Measurements from ENCODE around the gene SEMA3G.

Gene SEMA3G

GRCh38 chr3:52438104-52438376 lies 6.9 kb downstream of the SEMA3G start:
- no peak for TF ChIP-seq POLR2AphosphoS5 (IDR thresholded peaks at IDR 0.05; ENCODE audit: low read depth, low read length)
- no peak for TF ChIP-seq TAF1 (IDR thresholded peaks at IDR 0.05; ENCODE audit: borderline replicate concordance, insufficient read depth, low read length)
- no peak for TF ChIP-seq REST (IDR thresholded peaks at IDR 0.05; ENCODE audit: insufficient read depth in 1 of 2, low read depth in 2 of 2, low read length in 2 of 2)
- TF ChIP-seq FOXP2 (optimal IDR thresholded peaks at IDR 0.05; ENCODE audit: borderline replicate concordance, extremely low read depth, extremely low read length, insufficient read depth) = no peak
- no peak for TF ChIP-seq SIN3A (IDR thresholded peaks at IDR 0.05; ENCODE audit: borderline replicate concordance, insufficient read depth, low read length)

GRCh38 chr3:52437326-52438103 lies 7.4 kb downstream of the SEMA3G start:
- TF ChIP-seq FOXP2 (optimal IDR thresholded peaks at IDR 0.05; ENCODE audit: borderline replicate concordance, extremely low read depth, extremely low read length, insufficient read depth) = no peak
- TF ChIP-seq POLR2AphosphoS5 (IDR thresholded peaks at IDR 0.05; ENCODE audit: low read depth, low read length) = no peak
- no peak for TF ChIP-seq SIN3A (IDR thresholded peaks at IDR 0.05; ENCODE audit: borderline replicate concordance, insufficient read depth, low read length)
- TF ChIP-seq TAF1 (IDR thresholded peaks at IDR 0.05; ENCODE audit: borderline replicate concordance, insufficient read depth, low read length) = no peak
- TF ChIP-seq REST (IDR thresholded peaks at IDR 0.05; ENCODE audit: insufficient read depth in 1 of 2, low read depth in 2 of 2, low read length in 2 of 2) = no peak

- TF ChIP-seq FOXP2 (optimal IDR thresholded peaks at IDR 0.05; ENCODE audit: borderline replicate concordance, extremely low read depth, extremely low read length, insufficient read depth) = no peak
- no peak for TF ChIP-seq SIN3A (IDR thresholded peaks at IDR 0.05; ENCODE audit: borderline replicate concordance, insufficient read depth, low read length)
- no peak for TF ChIP-seq REST (IDR thresholded peaks at IDR 0.05; ENCODE audit: insufficient read depth in 1 of 2, low read depth in 2 of 2, low read length in 2 of 2)
- TF ChIP-seq POLR2AphosphoS5 (IDR thresholded peaks at IDR 0.05; ENCODE audit: low read depth, low read length) = no peak
- no peak for TF ChIP-seq TAF1 (IDR thresholded peaks at IDR 0.05; ENCODE audit: borderline replicate concordance, insufficient read depth, low read length)
These were observed 8.3 kb downstream of the SEMA3G start for GRCh38 chr3:52436500-52437149.

- TF ChIP-seq POLR2AphosphoS5 (IDR thresholded peaks at IDR 0.05; ENCODE audit: low read depth, low read length) = no peak
- TF ChIP-seq SIN3A (IDR thresholded peaks at IDR 0.05; ENCODE audit: borderline replicate concordance, insufficient read depth, low read length) = no peak
- no peak for TF ChIP-seq TAF1 (IDR thresholded peaks at IDR 0.05; ENCODE audit: borderline replicate concordance, insufficient read depth, low read length)
- TF ChIP-seq FOXP2 (optimal IDR thresholded peaks at IDR 0.05; ENCODE audit: borderline replicate concordance, extremely low read depth, extremely low read length, insufficient read depth) = no peak
- no peak for TF ChIP-seq REST (IDR thresholded peaks at IDR 0.05; ENCODE audit: insufficient read depth in 1 of 2, low read depth in 2 of 2, low read length in 2 of 2)
These were observed 9.4 kb downstream of the SEMA3G start for GRCh38 chr3:52435246-52436101.
